OCI-LY7 (cell line): ENCODE data around the gene PKHD1.

Experiments used
- EZH2phosphoT487 ChIP-seq: fragments of 200-600 bp; sonication (generic); IDR thresholded peaks from 2 replicates; pipeline ENCODE4 v1.6.1; 2018; ENCODE audit warnings: low read depth, borderline replicate concordance, mild to moderate bottlenecking, mixed run types, antibody characterized with exemption, low read length, moderate library complexity, mixed read lengths
- TF ChIP-seq, protein P1 (sequence below): fragments of 200-600 bp; sonication (generic); conservative IDR thresholded peaks from 2 replicates; pipeline ENCODE4 v1.5.1; 2014; ENCODE audit warnings: mild to moderate bottlenecking, antibody characterized with exemption, low read length, moderate library complexity, mixed read lengths

- TF ChIP-seq, protein P1, sequence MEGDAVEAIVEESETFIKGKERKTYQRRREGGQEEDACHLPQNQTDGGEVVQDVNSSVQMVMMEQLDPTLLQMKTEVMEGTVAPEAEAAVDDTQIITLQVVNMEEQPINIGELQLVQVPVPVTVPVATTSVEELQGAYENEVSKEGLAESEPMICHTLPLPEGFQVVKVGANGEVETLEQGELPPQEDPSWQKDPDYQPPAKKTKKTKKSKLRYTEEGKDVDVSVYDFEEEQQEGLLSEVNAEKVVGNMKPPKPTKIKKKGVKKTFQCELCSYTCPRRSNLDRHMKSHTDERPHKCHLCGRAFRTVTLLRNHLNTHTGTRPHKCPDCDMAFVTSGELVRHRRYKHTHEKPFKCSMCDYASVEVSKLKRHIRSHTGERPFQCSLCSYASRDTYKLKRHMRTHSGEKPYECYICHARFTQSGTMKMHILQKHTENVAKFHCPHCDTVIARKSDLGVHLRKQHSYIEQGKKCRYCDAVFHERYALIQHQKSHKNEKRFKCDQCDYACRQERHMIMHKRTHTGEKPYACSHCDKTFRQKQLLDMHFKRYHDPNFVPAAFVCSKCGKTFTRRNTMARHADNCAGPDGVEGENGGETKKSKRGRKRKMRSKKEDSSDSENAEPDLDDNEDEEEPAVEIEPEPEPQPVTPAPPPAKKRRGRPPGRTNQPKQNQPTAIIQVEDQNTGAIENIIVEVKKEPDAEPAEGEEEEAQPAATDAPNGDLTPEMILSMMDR: no peak
- TF ChIP-seq EZH2phosphoT487: no peak
Observed at GRCh38 chr6:51720327-51720726, 367.1 kb downstream of the PKHD1 start.
